Measurements from ENCODE around the gene TBC1D9B.

Gene TBC1D9B

GRCh38 chr5:179822059-179822432, 85.7 kb downstream of the TBC1D9B start:
- no peak for DNase-seq (ENCODE audit: low read depth in 3 of 3, low spot score in 1 of 3)

GRCh38 chr5:179821298-179822058, 86.2 kb downstream of the TBC1D9B start:
- peak; percentile 59 to 69 (median 67) for DNase-seq (ENCODE audit: low read depth in 3 of 3, low spot score in 1 of 3)

- peak; percentile 60 to 83 (median 80) for DNase-seq (ENCODE audit: low read depth in 3 of 3, low spot score in 1 of 3)
These were observed 87.0 kb downstream of the TBC1D9B start, which contains the start of gene SQSTM1 for GRCh38 chr5:179820483-179821297. Gene SQSTM1 (plus strand): TSS chr5:179820905. CDS start chr5:179820937, 32 bp downstream.

- no peak for DNase-seq (ENCODE audit: low read depth in 3 of 3, low spot score in 1 of 3)
These were observed 87.6 kb downstream of the TBC1D9B start for GRCh38 chr5:179820127-179820482.

GRCh38 chr5:179819296-179820126, 88.2 kb downstream of the TBC1D9B start:
- DNase-seq (ENCODE audit: low read depth in 3 of 3, low spot score in 1 of 3): peak in 1 of 3 donors; percentile 34

- peak; percentile 64 to 80 (median 68) for DNase-seq (ENCODE audit: low read depth in 3 of 3, low spot score in 1 of 3)
These were observed 88.9 kb downstream of the TBC1D9B start for GRCh38 chr5:179818746-179819295.

- DNase-seq (ENCODE audit: low read depth in 3 of 3, low spot score in 1 of 3): no peak
These were observed 89.6 kb downstream of the TBC1D9B start for GRCh38 chr5:179817890-179818745.

GRCh38 chr5:179817470-179817840, 90.2 kb downstream of the TBC1D9B start:
- no peak for DNase-seq (ENCODE audit: low read depth in 3 of 3, low spot score in 1 of 3)

GRCh38 chr5:179816796-179817469, 90.8 kb downstream of the TBC1D9B start:
- DNase-seq (ENCODE audit: low read depth in 3 of 3, low spot score in 1 of 3): no peak

GRCh38 chr5:179816401-179816795, 91.3 kb downstream of the TBC1D9B start:
- no peak for DNase-seq (ENCODE audit: low read depth in 3 of 3, low spot score in 1 of 3)

GRCh38 chr5:179815491-179816249, 92.0 kb downstream of the TBC1D9B start:
- DNase-seq (ENCODE audit: low read depth in 3 of 3, low spot score in 1 of 3): no peak

GRCh38 chr5:179814090-179814489, 93.6 kb downstream of the TBC1D9B start:
- no peak for DNase-seq (ENCODE audit: low read depth in 3 of 3, low spot score in 1 of 3)

GRCh38 chr5:179812997-179813607, 94.6 kb downstream of the TBC1D9B start:
- DNase-seq (ENCODE audit: low read depth in 3 of 3, low spot score in 1 of 3): no peak

- DNase-seq (ENCODE audit: low read depth in 3 of 3, low spot score in 1 of 3): no peak
These were observed 95.4 kb downstream of the TBC1D9B start for GRCh38 chr5:179812135-179812825.

Data from stimulated activated CD4-positive, alpha-beta T cell treated with anti-CD3 and anti-CD28 coated beads, TNF-alpha, amount 100 ng/mL, for 1 hour (primary cell).